ENCODE results near the gene SLC2A8.

SLC2A8 gene

DNA sequence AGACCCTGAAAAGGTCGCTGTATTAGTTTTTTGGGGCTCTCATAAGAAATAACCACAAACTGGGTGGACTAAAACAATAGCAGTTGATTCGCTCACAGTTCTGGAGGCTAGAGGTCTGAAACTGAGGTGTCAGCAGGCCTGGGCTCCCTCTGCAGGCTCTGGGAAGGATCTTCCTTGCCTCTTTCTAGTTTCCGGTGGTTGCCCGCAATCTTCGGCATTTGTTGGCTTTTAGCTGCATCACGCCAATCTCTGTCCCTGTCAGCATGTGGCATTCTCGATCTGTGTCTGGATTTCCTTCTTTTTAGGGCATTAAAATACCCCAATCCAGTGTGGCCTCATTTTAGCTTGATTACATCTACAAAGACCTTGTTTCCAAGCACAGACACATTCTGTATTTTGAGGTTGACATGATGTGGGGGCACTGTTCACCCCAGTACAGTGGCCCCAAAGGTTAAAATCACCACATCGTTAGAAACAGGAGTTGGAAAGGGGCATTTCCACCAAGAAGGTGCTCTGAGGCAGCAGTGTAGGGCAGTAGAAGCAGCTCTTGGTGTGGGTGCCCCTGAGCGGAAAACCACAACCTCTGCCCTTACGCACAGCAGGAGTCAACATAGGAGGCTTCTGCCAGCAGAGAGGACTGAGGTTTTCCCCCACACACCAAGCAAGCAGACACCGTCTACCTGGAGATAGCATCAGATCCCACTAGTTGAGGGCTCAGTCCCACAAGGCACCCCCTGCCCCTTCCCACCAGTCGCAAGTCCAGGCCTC, 40.7 kb downstream of the SLC2A8 start:
- DNase-seq (ENCODE audit: low read depth): no peak

DNA sequence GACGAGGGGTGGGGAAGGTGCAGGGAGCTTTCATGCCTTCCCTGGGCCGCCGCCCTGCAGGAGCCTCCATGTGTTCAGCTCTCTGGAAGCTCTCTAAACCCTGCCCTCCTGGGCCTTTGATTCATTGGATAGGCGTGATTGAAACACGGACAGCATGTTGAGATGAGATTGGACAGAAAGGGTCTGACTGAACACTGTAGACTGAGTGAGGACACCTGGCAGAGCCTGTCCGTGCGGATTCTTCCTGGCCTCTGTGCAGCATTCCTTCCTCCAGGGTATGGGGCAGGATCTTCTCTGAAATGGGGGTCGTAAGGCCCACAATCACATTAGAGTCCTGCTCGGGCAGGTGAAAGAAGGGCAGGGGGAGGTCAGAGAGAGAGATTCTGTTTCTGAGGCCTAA, 41.4 kb downstream of the SLC2A8 start:
- DNase-seq (ENCODE audit: low read depth): no peak

DNA sequence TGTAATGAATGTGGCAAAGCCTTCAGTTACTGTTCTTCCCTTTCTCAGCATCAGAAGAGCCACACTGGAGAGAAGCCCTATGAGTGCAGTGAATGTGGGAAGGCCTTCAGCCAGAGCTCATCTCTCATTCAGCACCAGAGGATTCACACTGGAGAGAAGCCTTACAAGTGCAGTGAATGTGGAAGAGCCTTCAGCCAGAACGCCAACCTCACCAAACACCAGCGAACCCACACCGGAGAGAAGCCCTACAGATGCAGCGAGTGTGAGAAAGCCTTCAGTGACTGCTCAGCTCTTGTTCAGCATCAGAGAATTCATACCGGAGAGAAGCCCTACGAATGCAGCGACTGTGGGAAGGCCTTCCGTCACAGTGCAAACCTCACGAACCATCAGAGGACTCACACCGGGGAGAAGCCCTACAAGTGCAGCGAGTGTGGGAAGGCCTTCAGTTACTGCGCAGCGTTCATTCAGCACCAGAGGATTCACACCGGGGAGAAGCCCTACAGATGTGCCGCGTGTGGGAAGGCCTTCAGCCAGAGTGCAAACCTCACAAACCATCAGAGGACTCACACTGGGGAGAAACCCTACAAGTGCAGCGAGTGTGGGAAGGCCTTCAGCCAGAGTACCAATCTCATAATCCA, 47.4 kb downstream of the SLC2A8 start:
- peak; percentile 2 for DNase-seq (ENCODE audit: low read depth)

DNA sequence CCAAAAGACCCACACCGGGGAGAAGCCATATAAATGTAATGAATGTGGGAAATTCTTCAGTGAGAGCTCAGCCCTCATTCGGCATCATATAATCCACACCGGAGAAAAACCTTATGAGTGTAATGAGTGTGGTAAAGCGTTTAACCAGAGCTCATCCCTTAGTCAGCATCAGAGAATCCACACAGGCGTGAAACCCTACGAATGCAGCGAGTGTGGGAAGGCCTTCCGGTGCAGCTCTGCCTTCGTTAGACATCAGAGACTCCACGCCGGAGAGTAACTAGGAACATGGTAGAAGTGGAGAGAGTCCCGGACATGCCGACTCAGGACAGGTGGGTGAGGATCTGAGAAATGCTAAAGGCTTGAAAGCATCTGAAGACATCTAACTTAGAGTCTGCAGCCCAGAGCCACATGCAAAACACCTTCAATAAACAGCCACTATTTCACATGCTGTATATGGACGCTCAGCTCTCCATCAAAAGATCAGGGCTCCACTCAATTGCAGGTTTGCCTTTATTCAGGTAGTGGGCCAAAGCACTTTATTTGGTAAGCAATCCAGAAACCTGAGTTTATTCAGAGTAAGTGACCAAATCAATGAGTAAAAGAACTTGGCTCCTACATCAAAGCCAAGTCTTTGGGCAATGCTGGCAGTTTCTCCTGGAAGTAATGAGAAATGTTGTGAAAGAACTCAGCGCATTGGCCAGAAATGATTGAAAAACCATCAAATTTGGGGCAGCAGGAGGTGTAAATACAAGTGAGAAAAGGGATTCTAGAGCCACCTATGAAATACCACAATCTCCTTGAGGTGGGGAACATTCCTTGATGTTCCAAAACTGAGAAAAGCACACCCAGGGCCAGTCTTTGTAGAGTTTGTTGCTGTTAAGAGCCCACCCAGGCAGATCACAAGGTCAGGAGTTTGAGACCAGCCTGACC, 48.2 kb downstream of the SLC2A8 start:
- DNase-seq (ENCODE audit: low read depth): peak; percentile 21

GRCh38 chr9:127445851-127446712, 49.1 kb downstream of the SLC2A8 start:
- peak; percentile 22 for DNase-seq (ENCODE audit: low read depth)

DNA sequence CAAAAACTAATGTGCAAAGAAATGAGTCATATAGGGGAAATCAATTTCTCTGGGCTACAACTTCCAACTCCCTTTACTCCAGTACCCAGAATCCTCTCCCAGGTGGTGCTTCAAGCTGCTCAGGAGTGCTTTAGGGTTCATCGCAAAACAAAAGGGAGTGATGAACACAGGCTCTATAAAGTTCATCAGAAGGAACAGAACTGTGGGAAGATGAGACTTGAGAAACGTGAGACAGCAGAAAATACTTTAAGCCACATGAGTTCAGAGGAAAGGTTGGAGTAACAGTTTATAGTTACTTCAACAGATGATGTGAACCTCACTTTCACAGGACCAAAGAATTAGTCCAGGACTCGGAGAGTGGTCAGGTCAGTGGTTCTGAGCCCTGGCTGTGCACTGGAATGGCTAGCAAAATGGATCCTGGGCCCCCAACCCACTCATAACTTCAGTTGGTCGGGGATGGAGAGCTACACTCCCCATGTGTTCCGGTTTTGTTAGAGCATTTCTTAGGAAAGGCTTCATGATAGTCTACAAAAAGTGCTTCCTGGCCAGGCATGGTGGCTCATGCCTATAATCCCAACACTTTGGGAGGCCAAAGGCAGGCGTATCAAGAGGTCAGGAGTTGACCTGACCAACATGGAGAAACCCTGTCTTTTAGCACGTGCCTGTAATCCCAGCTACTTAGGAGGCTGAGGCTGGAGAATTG, 49.9 kb downstream of the SLC2A8 start:
- DNase-seq (ENCODE audit: low read depth): peak; percentile 9

DNA sequence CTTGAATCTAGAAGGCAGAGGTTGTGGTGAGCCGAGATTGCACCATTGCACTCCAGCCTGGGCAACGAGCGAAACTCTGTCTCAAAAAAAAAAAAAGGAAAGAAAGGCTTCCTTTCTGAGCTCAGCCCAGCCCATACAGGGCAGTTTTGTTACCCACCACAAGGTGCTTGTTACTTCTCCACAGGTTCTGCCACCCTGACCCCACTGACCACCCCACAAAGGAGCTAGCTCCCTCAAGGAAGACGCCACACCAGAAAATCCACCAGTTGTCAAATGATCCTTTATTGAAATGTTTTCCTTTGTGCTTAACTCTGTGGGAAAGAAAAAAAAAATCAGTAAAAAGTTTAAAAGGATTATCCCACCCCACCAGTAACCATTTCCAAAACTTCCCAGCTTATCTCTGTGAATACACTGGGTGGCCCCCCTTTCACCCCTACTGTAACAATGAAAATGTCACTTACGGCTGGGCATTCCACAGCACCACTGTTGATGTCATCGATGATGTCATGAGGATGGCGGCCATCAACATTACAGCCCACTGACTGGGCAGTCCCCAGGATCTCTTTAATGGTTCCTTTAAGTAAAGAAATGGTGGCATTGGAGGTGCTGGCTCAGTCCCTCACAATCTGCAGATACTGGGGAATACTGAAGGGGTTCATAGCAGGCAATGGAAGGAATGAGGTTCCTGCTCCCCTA, 50.6 kb downstream of the SLC2A8 start:
- DNase-seq (ENCODE audit: low read depth): peak; percentile 50

- DNase-seq (ENCODE audit: low read depth): peak; percentile 9
Measured at GRCh38 chr9:127448112-127448805, 51.3 kb downstream of the SLC2A8 start.

DNA sequence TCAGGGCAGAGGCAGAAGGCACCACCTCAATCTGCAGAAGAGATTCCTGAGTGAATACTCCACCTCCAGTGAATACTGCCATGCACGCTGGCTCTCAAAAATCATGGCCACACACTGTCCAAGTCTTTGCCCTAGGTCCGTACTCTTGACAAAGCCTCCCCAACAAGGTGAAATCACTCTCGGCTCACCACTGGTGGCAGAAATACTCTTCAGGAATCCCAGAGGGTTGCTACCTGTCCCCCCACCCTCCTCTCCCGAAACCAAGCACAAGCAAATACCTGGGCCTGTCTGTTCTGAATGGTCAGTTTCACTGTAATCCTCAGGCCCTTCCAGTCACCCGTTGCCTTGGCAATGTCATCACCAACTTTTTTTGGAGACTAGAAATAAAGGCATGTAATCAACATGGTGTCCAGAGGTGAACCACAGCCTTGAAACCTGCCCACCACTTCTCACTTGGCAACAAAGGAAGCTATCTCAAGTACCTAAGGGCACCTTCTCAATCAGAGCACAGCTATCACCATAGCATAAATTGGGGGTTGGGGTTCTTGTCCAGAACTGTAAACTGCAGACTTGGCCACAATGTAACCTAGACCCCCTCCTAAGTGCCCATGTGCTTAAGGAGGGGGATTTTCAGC, 52.5 kb downstream of the SLC2A8 start:
- peak; percentile 9 for DNase-seq (ENCODE audit: low read depth)

- peak; percentile 42 for DNase-seq (ENCODE audit: low read depth)
Measured at GRCh38 chr9:127450243-127450760, 53.3 kb downstream of the SLC2A8 start.

DNA sequence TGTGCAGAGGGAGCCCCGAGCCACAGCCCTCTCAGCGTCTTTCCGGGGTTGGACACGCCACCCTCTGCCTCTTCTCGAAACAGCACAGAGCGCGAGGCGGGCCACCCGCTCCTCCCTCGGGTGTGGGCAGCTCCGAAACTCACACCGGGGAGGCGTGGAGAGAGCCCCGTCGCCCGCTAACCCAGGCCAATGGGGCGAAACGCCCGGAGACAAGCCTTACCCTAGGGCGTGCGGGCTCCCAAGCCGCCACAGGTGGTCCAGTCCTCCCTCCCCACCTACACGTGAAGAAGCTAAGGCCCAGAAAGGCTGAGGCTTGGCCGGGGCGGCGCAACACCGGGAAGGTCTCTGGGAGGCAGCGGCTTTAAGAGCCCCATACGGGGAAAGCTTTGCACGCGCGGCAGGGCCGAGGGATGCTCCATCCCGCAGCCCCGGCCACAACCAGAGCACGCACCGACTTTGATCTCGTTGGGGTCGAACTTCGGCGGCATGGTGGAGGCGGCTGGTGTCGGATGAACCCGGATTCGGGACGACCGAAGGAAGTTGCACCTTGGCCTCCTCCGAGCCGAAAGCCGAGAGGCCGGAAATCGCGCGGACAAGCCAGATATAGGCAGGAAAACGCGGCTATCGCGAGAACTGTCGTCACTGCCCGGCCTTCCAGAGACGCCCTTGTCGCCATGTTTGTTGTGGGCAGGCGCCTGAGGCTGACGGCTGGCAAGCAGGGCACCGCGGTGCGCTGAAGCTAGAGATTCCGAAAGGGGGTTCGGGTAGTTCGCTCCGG, 54.0 kb downstream of the SLC2A8 start, which contains the start of the genes LRSAM1 and RPL12:
TSS of gene LRSAM1 (plus strand) at position 681 of the 778 bp plus-strand sequence. CDS start 3,018 bp downstream, outside the sequence.
TSS of gene RPL12 (minus strand) at position 577 of the 778 bp plus-strand sequence. CDS start at position 488, 89 bp downstream.
- peak; percentile 93 for DNase-seq (ENCODE audit: low read depth)

- no peak for DNase-seq (ENCODE audit: low read depth)
Measured at GRCh38 chr9:127451608-127451857, 54.6 kb downstream of the SLC2A8 start.

- DNase-seq (ENCODE audit: low read depth): peak; percentile 66
Measured at GRCh38 chr9:127451858-127452656, 55.1 kb downstream of the SLC2A8 start.

DNA sequence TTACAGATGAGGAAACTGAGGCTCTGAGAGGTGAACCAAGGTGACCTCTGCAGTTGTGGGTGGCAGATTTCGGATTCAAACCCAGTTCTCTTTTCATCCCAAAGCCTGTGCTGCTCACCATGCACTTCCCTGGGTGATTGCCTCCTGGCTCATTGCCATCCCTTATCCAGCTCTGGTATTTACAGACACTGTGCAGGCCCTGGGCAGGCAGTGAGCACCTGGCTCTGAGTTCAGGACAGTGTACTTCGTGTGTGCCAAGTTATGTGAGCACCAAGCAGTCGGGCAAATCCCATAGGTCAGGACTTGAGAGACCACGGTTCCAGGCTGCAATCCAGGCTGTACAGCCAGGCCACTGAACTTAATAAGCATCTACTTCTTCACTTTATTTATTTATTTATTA, 55.7 kb downstream of the SLC2A8 start:
- DNase-seq (ENCODE audit: low read depth): peak; percentile 31

DNA sequence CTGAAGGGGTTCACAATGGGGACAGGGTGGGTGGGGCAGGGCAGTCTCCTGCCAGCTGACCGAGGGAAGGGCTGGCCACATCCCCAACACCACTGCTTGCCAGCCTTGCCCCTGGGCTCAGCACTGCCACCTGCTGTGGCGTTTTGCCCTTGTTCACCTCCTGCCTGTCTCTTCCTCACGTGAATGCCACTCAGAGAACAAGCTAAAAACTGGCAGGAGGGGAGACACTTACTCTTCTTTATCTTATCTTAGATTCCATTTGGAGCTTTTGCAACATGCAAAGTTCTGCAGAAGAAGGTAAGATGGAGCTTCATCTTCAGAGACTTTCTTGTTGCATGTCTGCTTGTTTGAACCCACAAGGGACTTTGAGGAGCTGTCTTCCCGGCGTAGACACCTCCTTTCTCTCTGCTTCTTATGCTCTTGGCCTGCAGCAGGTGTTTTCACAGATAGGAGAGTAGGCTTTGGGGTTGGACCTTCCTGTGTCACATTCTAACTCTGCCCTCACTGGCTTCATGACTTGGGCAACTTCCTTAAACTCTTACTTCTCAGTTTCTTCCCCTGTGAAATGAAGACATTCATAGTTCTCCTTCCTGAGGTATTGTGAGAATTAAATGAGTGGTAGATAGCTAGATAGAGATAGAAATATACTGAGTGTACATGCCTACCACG, 58.5 kb downstream of the SLC2A8 start:
- DNase-seq (ENCODE audit: low read depth): peak; percentile 26

GRCh38 chr9:127457191-127457878, 60.4 kb downstream of the SLC2A8 start:
- no peak for DNase-seq (ENCODE audit: low read depth)

Measured in EH (cell line).